ENCODE results near the gene PWP2.
"Not testable (repeated sequence)": the region's sequence is repeated elsewhere in the genome, so short reads cannot be mapped to it uniquely, and the experiment has no call there.

PWP2 gene

DNA sequence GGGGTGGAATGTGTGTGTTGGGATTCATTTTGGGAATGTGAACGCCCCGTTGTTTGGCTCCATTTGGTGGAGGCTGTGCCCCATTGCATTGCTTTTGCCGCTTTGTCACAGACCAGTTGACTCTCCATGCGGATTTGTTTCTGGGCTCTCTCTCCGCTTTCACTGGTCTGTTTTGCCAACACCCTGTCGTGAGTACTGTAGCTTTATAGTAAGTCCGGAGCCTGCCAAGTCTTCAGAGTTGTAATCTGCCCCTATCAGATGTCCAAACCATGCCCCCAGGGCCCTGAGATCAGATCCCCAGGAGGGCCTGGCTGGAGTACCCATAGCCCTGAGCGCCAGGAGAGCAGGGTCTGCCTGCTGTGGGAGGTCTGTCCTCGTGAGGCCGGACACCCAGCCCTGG lies 43.1 kb downstream of the PWP2 start:
- DNase-seq (ENCODE audit: extremely low spot score); CTCF ChIA-PET; POLR2A ChIA-PET: not testable (repeated sequence)

DNA sequence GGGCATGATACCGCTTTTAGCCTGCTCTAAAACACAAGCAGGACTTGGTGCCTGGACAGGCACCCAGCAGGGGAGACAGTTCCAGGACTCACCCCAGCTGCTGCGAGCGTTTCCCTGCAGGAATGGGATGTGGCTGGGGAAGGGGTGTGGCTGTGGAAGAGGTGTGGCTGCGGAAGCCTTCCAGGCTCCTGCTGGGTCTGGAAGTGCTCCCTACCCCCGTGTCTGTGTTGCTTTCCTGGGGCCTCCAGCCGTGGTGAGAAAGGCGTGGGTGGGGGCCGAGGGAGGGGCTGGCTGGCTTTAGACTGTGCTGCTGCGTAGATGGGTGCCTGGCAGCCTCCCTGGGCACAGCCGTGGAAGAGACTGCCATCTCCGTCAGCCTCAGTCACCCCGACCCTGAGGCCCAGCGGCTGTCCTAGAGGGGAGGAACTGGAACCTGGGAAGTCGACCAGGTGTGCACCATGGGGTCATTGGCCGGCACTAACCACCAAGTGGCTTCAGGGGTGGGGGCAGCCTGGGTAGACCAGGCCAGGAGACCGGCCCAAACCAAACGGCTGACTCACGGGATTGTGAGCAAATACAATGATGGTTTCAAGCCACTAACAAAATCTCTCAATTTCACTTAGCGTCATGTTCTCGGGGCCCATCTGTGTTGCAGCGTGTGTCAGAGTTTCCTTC lies 46.2 kb downstream of the PWP2 start:
- CTCF ChIA-PET; DNase-seq (ENCODE audit: extremely low spot score); POLR2A ChIA-PET: not testable (repeated sequence)

GRCh38 chr21:44153889-44154228 lies 46.7 kb downstream of the PWP2 start:
- CTCF ChIA-PET; DNase-seq (ENCODE audit: extremely low spot score); POLR2A ChIA-PET: not testable (repeated sequence)

GRCh38 chr21:44154816-44155230 lies 47.6 kb downstream of the PWP2 start:
- CTCF ChIA-PET, POLR2A ChIA-PET: not testable (repeated sequence)

DNA sequence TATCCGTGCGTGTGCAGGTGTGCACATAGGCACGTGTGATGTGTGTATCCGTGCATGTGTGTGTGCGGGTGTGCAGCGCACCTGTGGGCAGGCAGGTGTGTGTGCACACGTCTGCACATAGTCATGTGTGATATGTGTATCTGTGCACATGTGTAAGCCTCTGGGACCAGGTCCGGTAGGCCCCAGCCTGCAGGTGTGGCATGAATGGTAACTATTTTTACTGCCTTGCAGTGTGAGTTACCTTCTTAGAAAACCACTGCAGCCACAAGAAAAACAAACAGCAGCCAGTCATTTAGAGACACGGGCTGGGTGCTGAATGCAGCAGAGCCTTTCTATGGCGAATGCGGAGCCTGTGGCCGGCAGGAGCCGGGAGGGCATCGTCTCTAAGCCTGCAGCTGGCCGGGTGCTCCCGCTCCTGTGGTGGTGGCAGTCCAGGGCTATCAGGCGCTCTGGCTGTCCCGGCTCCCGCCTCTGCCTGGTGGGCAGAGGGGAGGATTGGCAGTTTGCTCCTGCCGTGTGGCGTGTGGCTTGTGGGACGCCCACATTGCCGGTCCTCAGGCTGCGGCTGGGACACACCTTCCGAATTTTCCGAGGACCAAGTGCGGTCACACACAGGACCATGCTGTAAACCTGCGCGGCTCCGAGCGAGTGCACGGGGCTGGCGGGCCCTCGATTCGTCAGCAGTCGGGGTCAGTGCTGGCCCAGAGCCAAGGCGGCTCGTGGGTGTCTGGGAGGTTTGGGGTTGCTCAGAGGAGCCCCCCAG lies 48.2 kb downstream of the PWP2 start:
- POLR2A ChIA-PET; DNase-seq (ENCODE audit: extremely low spot score); CTCF ChIA-PET: not testable (repeated sequence)

More at GRCh38 chr21:44154816-44155230, 47.6 kb downstream of the PWP2 start:
- not testable (repeated sequence) for DNase-seq (ENCODE audit: extremely low spot score)

DNA sequence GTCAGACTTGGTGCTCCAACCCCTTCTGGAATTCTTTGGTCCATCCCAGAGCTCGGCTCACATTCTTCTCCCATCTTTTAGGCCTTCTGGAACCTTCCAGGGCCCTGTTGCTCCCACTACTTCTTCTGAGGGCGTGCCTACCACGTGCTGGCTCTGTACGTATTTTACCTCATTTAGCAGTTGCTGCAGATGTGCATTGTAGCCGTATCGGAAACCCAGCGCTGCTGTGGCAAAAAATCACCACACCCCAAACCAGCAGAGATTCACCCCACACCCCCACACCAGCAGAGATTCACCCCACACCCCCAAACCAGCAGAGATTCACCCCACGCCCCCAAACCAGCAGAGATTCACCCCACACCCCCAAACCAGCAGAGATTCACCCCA lies 48.8 kb downstream of the PWP2 start:
- DNase-seq (ENCODE audit: extremely low spot score); CTCF ChIA-PET; POLR2A ChIA-PET: not testable (repeated sequence)

DNA sequence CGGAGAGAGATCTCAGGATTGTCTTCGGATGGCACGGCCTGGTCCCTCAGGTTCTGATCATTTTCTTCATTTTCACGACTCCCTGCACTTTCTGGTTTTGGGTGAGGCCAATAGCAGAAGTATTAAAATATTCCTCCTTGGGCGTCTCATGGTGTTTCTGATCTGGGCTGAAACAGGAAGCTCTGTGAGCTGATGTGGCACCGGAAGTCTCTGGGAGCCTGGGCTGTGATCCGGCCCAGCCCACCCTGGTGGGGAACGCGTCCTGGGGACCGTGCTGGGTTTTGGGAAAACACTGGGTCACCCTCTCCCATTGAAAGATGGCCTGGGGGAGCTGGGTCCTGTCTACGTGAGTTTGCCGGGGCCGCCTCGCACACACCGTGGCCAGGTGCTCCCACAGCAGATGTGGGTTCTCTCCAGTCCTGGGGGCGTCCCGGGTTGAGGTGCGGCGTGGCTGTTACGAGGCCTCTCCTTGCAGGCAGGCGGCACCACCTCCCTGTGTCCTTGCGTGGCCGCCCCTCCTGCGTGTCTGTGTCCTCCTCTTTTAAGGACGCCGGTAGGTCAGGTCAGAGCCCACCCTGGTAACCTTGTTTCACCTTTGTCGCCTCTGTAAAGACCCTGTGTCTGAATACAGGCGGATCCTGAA lies 50.4 kb downstream of the PWP2 start:
- CTCF ChIA-PET; DNase-seq (ENCODE audit: extremely low spot score); POLR2A ChIA-PET: not testable (repeated sequence)

GRCh38 chr21:44158082-44158468 lies 50.9 kb downstream of the PWP2 start:
- CTCF ChIA-PET; DNase-seq (ENCODE audit: extremely low spot score): not testable (repeated sequence)

GRCh38 chr21:44159349-44160297 lies 52.4 kb downstream of the PWP2 start:
- DNase-seq (ENCODE audit: extremely low spot score); POLR2A ChIA-PET; CTCF ChIA-PET: not testable (repeated sequence)

More at GRCh38 chr21:44158082-44158468, 50.9 kb downstream of the PWP2 start:
- POLR2A ChIA-PET, result not testable (repeated sequence)

GRCh38 chr21:44160298-44160672 lies 53.1 kb downstream of the PWP2 start:
- POLR2A ChIA-PET; DNase-seq (ENCODE audit: extremely low spot score); CTCF ChIA-PET: not testable (repeated sequence)

- CTCF ChIA-PET; POLR2A ChIA-PET; DNase-seq (ENCODE audit: extremely low spot score): not testable (repeated sequence)
These were observed 53.6 kb downstream of the PWP2 start for GRCh38 chr21:44160821-44161220.

DNA sequence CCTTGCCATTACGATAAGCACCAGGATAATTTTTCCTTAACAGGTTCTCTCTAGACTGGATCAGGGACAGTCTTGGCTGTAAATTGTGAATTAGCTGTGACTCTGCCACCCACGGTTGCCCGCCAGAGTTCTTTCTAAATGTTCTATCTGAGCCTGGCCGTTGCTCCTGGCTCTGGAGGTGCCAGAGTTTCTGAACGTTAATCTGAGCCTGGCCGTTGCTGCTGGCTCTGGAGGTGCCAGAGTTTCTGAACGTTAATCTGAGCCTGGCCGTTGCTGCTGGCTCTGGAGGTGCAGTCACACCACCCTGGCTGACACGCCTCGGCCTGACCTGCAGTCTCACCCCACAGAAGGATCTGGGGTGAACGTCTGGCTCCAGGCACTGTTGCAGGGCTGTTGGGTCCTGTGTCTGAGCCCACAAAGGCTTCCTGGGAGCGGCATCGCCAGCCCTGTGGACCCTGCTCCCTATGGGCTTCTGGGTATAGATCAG lies 56.0 kb downstream of the PWP2 start:
- CTCF ChIA-PET; POLR2A ChIA-PET; DNase-seq (ENCODE audit: extremely low spot score): not testable (repeated sequence)

DNA sequence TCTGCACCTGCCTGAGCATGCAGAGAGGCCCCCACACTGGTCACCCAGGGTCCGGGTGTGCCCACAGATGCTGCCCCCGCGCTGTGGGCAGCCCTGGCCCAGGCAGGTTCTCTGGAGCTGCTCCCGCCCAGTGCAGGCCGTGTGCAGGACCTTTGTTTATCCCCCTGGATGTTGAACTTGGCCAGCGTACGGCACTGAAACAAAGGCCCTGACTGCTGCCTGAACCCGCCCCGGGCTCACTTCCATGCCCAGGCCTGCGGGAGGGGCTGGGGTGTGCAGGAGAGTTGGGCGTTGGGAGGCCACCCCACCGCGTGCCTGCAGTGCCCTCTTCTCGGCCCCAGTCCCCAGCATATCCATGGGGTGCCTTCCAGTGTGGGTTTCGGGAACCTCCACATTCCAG lies 58.7 kb downstream of the PWP2 start:
- POLR2A ChIA-PET; DNase-seq (ENCODE audit: extremely low spot score); CTCF ChIA-PET: not testable (repeated sequence)

- DNase-seq (ENCODE audit: extremely low spot score); POLR2A ChIA-PET; CTCF ChIA-PET: not testable (repeated sequence)
These were observed 60.3 kb downstream of the PWP2 start for GRCh38 chr21:44167527-44167926.

- POLR2A ChIA-PET; DNase-seq (ENCODE audit: extremely low spot score); CTCF ChIA-PET: not testable (repeated sequence)
These were observed 63.1 kb downstream of the PWP2 start for GRCh38 chr21:44170326-44170725.

- POLR2A ChIA-PET; CTCF ChIA-PET; DNase-seq (ENCODE audit: extremely low spot score): not testable (repeated sequence)
These were observed 63.7 kb downstream of the PWP2 start for GRCh38 chr21:44170863-44171262.

- DNase-seq (ENCODE audit: extremely low spot score); CTCF ChIA-PET; POLR2A ChIA-PET: not testable (repeated sequence)
These were observed 64.9 kb downstream of the PWP2 start for GRCh38 chr21:44171962-44172572.

DNA sequence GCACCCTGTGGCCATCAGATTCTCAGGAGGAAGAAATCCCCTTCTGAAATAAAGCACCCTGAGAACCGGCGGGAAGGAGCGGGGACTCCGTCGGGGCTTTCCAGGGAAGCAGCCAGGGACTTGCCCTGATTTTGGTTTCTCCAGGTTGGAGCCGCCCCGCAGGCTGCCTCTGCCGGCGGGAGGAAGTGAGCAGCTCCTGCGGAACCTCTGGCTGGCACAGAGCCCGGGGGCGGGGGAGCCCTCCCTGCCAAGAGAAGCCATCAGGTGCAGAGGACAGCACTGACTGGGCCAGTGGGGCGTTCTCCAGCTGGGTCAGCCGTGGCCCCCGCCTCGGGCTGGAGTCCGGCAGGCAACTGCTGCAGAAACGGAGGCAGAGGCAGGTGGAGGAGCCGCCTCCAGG lies 65.5 kb downstream of the PWP2 start:
- POLR2A ChIA-PET; DNase-seq (ENCODE audit: extremely low spot score); CTCF ChIA-PET: not testable (repeated sequence)

Measured in GM10248 (cell line).